Measurements from ENCODE around the gene POMGNT1. TPM values are rescaled to one million over a fixed set of nuclear protein-coding genes. Genes with fewer than 3 reads are reported as not detected.

The POMGNT1 gene
- total and polyA plus RNA-seq, 2 of the 8 experiments (the other 6 are each of a cell fraction or from before 2014, with no cell fraction given) = 28.0 to 40.3 TPM

GRCh38 chr1:46204406-46204742, 6.1 kb upstream of the POMGNT1 start:
- peaks cover 0 to 3% (median 1%) of the 10 kb centered on the region in 4 experiments; a peak in 4 of 7 replicates for H3K4me1 ChIP-seq (replicated peaks in 1 of 4; ENCODE audit: control insufficient read depth in 3 of 4, insufficient read depth in 4 of 4, low read length in 3 of 4)
- H3K27me3 ChIP-seq (replicated peaks in 1 of 4; ENCODE audit: control insufficient read depth in 3 of 4, extremely low read depth in 1 of 4, insufficient read depth in 3 of 4, low read length in 3 of 4) = no peaks in the 10 kb centered on the region
- no peak overlapping the region for H3K23ac ChIP-seq (ENCODE audit: insufficient read length)
- 0 out of 2 replicates have a peak overlapping the region, but pooled peaks have one; percentile 48 for H2BK20ac ChIP-seq (ENCODE audit: low read length)
- H3K79me1 ChIP-seq (ENCODE audit: low read depth, low read length) = no peaks in the 10 kb centered on the region
- no peak for DNase-seq (ENCODE audit: low read depth in 1 of 2, low spot score in 2 of 2)
- H2BK120ac ChIP-seq (replicated peaks; ENCODE audit: low read depth, low read length) = no peak overlapping the region
- H3K27ac ChIP-seq (ENCODE audit: low read depth, low read length) = no peak overlapping the region
- TF ChIP-seq SP2 (IDR thresholded peaks at IDR 0.05; ENCODE audit: low read length) (no peak), SP1 (IDR thresholded peaks at IDR 0.05; ENCODE audit: low read depth, low read length) (no peak), SIX5 (IDR thresholded peaks at IDR 0.05; ENCODE audit: low read depth, low read length) (no peak), EZH2 (IDR thresholded peaks at IDR 0.05; ENCODE audit: low read depth, low read length, severe bottlenecking) (no peak), KDM1A (IDR thresholded peaks at IDR 0.05; ENCODE audit: borderline replicate concordance, low read length) (no peak), CBX5 (IDR thresholded peaks at IDR 0.05; ENCODE audit: low read depth, low read length) (no peak), CREB1 (IDR thresholded peaks at IDR 0.05) (no peak), SIRT6 (IDR thresholded peaks at IDR 0.05; ENCODE audit: low read length) (no peak), NANOG (IDR thresholded peaks at IDR 0.05; ENCODE audit: insufficient read depth, low read depth, low read length, poor library complexity, severe bottlenecking) (no peak), PHF8 (conservative IDR thresholded peaks at IDR 0.05; ENCODE audit: low read depth, low read length) (no peak), RFX5 (IDR thresholded peaks at IDR 0.05; ENCODE audit: borderline replicate concordance, low read depth, low read length) (no peak), SRF (IDR thresholded peaks at IDR 0.05; ENCODE audit: low read depth, low read length) (no peak)
- no peak for FAIRE-seq
- H4K20me1 ChIP-seq (replicated peaks in 1 of 2; ENCODE audit: control insufficient read depth in 1 of 2, insufficient read depth in 2 of 2, low read length in 2 of 2) = no peaks in the 10 kb centered on the region
- H4K91ac ChIP-seq (replicated peaks; ENCODE audit: insufficient read length, low read length) = no peak overlapping the region
- no peaks in the 10 kb centered on the region; a peak in 1 of 8 replicates for H3K36me3 ChIP-seq (ENCODE audit: control insufficient read depth in 2 of 4, insufficient read depth in 4 of 4, low read length in 3 of 4)
- H4K8ac ChIP-seq (ENCODE audit: extremely low read depth, insufficient read depth, low read length) = peak overlapping the region; percentile 53; the same call in 1 of the 2 replicates
- WGBS, 2 experiments (ENCODE audit: extremely low coverage in 1 of 2, insufficient coverage in 1 of 2, insufficient read length in 1 of 2, insufficient replicate concordance in 2 of 2, low coverage in 1 of 2, low lambda C conversion rate in 2 of 2, missing lambda C conversion rate in 1 of 2) = 69% methylated on average over 5 of the region's 5 CpGs; no CpG with 5 or more reads in 1 of the 2 experiments
- H3K9me3 ChIP-seq (ENCODE audit: insufficient read depth in 2 of 2, low read depth in 1 of 2, low read length in 1 of 2) = no peaks in the 10 kb centered on the region
- no peak overlapping the region for H3K18ac ChIP-seq (ENCODE audit: extremely low read depth, low read length)
- H2BK5ac ChIP-seq (ENCODE audit: low read depth, low read length) = no peak overlapping the region
- H3K56ac ChIP-seq (replicated peaks; ENCODE audit: insufficient read length, low read depth, low read length) = no peak overlapping the region
- no peak overlapping the region for H3K4ac ChIP-seq (replicated peaks; ENCODE audit: insufficient read length, low read depth, low read length)
- 0 out of 2 replicates have a peak overlapping the region, but pooled peaks have one; percentile 46 for H2BK15ac ChIP-seq (ENCODE audit: low read length)
- H3K4me3 ChIP-seq (ENCODE audit: extremely low read depth in 1 of 4, insufficient read depth in 2 of 4, low read depth in 3 of 4, low read length in 4 of 4) = peak overlapping the region; percentile 76 to 94 (median 84); a peak in 6 of 8 replicates
- no peak overlapping the region for H2BK12ac ChIP-seq (ENCODE audit: low read depth, low read length)
- H3K14ac ChIP-seq (ENCODE audit: insufficient read length) = no peak overlapping the region
- H4K5ac ChIP-seq (ENCODE audit: insufficient read length, low read depth, low read length) = no peak overlapping the region
- peaks cover 14% of the 10 kb centered on the region for H3K23me2 ChIP-seq (ENCODE audit: low read depth, low read length)
- CTCF ChIA-PET (ENCODE audit: partially characterized antibody) = interaction anchor here (1.1 to 1.4 kb wide), 2 partner anchors 19 to 21 kb away, joined by 4 to 9 read pairs; no protein-coding TSS in a partner anchor
- H2AFZ ChIP-seq (ENCODE audit: low read length) = no peak overlapping the region
- no peak overlapping the region for H2AK5ac ChIP-seq (ENCODE audit: low read depth, low read length)
- POLR2A ChIA-PET (ENCODE audit: partially characterized antibody) = interaction anchor here (0.7 to 1.2 kb wide), 2 partner anchors 27 to 160 kb away, joined by 3 to 4 read pairs; no protein-coding TSS in a partner anchor
- H3K4me2 ChIP-seq (ENCODE audit: insufficient read depth in 1 of 2, low read depth in 2 of 2, low read length in 2 of 2) = peak overlapping the region; percentile 84 to 86
- H3K9ac ChIP-seq (replicated peaks in 1 of 4; ENCODE audit: extremely low read depth in 1 of 4, low read depth in 3 of 4, low read length in 3 of 4) = no peak overlapping the region
- H3K79me2 ChIP-seq (ENCODE audit: control insufficient read depth in 1 of 2, insufficient read depth in 2 of 2, low read length in 2 of 2) = no peaks in the 10 kb centered on the region; a peak in 1 of 4 replicates
